ENCODE measurements around the gene PCBP3.
"Not testable (repeated sequence)": the region's sequence is repeated elsewhere in the genome, so short reads cannot be mapped to it uniquely, and the experiment has no call there.

Gene PCBP3

GRCh38 chr21:45828580-45829570, 185.3 kb downstream of the PCBP3 start:
- no peak for DNase-seq (ENCODE audit: low read depth in 2 of 2)

DNA sequence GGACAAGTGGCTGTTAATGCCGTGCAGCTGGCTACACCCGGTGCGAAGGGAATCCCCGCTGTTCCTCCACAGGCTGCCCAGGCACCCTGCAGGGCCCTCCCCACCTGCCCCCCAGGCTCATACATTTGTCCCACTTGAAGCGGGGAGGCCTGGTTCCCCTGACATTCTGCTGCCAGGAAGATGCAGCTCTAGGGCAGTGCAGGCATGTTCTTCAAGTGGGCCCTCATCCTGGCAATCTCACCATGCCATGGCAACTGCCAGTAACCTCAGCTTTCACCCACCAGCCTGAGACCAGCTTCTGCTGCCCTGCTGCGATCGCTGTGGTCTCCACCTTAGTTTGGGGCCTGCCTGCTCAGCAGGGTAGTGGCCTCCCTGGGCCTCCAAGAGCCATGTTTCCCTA, 186.1 kb downstream of the PCBP3 start:
- no peak for DNase-seq (ENCODE audit: low read depth in 2 of 2)

DNA sequence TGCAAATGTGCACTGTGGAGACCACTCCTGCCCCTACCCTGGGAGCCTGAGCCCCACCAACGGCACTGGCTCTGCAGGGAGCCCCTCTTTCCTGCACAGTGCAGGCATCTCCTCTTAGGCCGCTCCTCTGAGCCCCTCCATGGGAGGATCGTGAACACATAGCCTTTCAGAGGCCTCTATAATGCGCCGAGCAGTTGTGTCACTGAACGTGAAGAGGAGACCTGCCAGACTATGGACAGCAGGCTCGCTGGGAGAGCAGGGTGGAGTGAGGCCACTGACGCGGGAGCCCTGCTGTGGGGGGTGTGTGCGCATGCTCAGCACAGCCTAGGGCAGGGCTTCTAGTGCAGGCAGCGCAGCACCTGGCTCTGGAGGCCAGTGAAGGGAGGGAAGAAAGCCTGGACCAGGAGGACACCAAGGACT, 186.7 kb downstream of the PCBP3 start:
- DNase-seq (ENCODE audit: low read depth in 2 of 2), result no peak

DNA sequence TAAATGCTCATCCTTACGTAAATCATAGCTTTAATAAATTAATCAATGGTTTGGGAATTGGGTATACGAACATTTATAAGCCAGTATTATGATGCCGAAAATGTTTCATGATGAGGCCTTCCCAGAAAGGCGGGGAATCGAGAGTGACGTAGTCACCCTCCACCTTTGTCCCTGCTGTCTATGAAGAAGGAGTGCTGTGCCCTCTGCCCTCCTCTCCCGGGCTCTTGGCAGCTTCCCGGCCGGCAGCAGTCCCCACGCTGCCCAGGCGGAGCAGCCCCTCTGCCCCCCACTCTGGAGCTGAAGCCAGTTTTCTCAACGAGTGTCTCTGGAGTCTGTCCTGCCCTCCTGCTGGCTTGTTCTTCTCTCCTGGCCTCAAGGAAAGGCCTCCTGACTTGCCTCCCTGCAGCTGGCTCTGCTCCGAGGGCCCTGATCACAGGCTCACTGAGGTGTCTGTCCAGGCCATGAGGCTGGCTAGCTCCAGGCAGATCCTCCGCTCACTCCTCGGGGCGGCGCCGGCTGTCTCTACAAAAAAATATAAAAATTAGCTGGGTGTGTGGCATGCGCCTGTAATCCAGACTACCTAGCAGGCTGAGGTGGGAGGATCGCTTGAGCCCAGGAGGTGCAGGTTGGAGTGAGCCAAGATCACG, 187.3 kb downstream of the PCBP3 start:
- DNase-seq (ENCODE audit: low read depth in 2 of 2), result no peak

DNA sequence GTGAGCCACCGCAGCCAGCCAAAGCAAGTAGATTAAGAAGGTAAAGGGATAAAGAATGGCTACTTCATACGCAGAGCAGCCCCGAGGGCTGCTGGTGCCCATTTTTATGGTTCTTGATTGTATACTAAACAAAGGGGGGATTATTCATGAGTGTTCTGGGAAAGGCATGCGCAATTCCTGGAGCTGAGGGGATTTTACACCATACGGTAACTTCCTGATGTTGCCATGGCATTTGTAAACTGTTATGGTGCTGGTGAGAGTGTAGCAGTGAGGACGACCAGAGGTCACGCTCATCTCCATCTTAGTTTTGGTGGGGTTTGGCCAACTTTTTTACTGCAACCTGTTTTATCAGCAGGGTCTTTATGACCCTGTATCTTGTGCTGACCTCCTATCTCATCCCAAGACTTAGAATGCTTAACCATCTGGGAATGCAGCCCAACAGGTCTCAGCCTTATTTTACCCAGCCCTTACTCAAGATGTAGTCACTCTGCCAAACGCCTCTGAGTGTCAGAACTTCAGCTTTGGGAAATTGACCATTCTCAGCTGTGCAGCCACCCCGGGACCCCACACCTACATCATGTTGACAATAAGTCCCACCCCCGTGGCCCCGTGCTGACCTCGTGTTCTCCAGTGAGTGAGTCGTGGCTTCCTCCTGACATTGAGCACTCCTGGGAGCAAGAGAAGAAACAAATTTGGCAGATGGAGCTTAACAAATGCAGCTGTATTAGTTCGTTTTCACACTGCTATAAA, 188.6 kb downstream of the PCBP3 start:
- DNase-seq (ENCODE audit: low read depth in 2 of 2), result no peak

DNA sequence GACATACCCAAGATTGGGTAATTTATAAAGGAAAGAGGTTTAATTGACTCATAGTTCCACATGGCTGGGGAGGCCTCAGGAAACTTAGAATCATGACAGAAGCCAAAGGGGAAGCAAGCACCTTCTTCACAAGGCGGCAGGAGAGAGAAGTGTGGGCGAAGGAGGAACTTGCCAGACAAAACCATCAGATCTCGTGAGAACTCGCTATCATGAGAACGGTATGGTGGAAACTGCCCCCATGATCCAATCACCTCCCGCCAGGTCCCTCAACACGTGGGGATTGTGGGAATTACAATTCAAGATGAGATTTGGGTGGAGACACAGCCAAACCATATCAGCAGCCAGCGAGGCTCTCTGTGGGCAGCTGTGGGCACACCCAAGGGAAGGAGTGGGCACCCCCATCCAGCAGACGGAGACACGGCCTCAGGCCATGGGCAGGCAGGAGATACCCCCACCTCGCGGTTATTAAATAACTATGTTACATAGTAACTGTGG, 189.3 kb downstream of the PCBP3 start:
- not testable (repeated sequence) for DNase-seq (ENCODE audit: low read depth in 2 of 2)

DNA sequence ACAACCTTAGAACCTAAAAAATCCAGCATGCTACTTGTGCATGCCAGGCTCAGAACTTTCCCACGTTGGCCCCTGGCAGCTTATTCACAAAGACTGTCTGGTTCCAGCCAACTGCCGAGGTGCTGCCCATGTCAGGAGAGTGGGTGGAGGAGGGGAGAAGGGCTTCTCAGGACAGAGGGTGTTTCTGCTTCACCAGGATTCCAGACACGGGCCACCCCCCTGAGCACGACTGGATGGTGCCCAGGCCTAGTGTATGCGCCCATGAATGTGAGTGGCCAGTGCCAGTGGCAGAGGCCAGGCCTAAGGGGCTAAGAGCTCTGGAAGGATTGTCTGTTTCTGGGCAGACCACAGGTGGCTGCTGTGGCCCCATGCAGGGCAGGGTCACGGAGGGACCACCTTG, 189.9 kb downstream of the PCBP3 start:
- no peak for DNase-seq (ENCODE audit: low read depth in 2 of 2)

- no peak for DNase-seq (ENCODE audit: low read depth in 2 of 2)
Measured at GRCh38 chr21:45834026-45834715, 190.6 kb downstream of the PCBP3 start.

DNA sequence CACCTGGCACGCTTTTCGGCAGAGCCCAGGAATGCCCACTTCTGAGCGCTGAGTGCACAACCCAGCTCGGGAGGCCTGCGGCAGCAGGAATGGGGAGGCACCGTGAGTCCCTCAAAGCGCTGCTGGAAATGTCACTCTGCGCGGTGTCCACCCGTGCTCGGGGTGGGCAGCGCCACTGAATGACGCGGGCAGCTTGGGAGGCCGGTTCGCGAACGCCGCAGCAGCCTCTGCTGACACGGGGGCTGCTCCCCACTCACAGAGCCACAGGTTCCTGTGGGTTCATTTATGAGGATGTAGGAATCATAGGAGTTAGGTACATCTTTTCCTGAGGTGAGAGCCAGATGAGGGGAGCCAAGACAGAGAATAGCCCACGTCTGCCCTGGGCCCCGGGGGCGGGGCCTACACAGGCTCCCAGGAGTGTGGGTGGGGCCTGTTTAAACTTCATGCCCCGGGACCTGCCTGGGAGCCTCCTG, 191.3 kb downstream of the PCBP3 start:
- DNase-seq (ENCODE audit: low read depth in 2 of 2), result no peak

DNA sequence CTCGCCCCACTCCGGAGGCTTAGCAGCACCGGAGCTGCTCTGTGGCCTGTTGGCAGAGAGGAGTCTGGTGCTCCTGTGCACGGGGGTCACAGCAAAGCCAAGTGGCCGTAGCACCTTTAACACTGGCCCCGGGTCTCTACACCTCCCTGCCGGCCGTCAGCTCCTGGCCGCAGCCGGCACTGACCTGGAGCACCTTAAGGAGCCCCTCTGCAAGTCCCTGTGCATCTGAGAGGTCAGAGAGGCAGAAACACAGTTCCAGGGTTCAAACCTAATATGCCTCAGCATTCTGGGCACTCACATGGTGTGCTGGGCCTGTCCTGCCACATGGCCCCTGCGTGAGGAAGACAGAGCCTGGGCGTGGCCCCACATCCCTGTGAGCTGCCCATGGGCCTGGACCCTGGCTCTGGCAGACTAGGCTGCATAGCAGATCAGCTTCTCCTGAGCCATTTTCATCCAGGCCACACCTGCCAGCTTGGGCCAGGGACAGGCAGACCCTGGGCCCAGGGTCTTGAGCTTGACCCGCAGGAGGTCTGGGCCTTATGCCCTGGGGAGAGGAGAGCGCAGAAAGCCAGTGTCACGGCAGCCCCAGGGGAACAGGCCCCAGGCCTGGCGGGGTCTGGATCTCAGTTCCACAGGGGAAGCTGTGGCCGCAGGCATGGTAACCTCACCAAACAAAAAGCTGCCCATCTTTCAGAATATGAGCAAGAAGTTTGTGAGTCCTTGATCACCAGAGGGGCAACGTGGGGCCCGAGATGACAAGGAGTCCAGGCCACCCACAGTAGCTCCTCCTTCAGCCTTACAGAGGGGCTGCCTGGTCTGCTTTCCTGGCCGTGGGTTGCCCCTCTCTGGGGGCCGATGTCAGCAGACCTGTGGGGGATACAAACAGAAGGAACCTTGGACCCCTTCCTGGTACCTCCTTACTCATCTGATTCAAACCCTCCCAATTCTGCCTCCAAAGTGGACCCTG, 192.1 kb downstream of the PCBP3 start:
- DNase-seq (ENCODE audit: low read depth in 2 of 2), result no peak

DNA sequence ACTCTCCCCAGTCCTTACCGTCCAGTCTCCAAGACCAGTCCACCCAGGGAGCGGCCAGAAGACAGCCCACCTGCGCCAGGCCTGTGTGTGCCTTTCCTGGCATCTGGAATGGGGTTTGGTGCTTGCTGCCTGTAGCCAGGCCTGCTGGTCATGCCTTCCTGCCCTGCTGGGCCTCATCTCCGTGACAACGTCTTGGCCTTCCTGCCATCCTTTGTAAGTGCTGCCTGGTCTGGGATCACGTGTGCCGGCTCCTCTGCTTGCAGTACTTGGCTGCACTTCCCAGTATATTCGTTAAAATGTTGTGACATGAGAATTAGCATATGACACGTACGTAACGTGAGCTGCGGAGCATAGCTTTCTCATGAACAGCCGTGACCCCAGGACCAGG, 192.7 kb downstream of the PCBP3 start:
- no peak for DNase-seq (ENCODE audit: low read depth in 2 of 2)

DNA sequence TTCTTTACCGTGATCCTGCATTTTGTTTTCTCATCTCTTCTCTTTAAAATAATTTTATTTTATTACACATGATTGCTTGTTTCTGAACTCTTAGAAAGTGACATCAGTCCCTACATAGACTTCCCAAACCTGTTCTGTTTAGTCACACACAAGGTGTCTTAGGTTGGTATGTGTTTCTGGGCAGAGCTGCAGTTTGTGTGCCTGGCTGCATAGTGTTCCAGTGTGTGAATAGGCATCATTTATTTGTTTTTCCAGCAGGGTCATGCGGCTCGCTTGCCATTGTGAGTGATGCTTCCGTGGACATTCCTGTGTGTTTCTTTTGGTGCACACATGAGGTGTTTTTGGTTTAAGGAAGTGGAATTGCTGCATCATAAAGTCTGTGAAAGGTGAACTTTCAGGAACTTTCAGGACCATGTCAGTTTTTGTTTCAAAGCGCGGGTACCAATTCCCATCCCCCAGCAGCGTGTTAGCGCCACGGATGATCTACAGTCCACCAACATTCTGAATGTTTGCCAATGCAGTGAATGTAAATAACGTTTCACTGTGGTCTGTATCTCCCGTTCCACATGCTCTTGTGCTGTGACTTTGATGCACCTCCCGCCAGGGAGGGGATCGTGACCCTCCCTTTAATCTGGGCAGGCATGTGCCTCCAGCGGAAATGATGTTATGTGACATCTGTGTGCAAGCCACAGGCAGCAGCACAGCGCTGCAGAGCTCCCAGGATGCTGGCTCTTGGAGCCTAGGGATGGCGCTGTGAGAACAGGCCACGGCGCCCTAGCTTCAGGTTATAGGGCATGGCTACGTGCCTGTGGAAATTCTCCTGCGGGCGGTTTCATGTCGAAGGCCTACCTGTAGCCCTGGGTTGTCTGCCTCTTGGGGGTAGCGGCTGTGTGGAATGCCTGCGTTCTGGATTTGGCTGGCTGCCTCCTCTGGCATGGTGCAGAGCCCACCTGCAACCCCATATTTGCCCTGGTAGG, 193.5 kb downstream of the PCBP3 start:
- DNase-seq (ENCODE audit: low read depth in 2 of 2), result no peak

DNA sequence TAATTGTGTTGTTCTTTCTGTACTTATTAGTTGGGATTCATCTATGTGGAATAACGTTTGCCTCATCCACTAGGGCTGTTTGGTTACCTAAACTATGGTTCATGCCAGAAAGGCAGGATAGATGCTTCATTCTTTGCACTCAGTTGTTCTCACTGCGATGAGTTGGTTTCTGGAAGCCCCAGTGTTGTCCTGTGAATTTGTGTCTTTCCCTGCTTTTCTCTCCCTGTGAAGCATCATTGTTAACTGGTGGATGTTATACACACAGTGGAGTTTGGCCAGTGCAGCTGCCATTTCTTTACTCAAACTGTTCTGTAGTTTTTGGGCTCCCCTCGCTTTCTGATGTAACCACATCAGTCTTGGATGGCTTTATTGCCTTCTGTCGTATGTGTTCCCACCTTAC, 194.4 kb downstream of the PCBP3 start:
- DNase-seq (ENCODE audit: low read depth in 2 of 2), result no peak

DNA sequence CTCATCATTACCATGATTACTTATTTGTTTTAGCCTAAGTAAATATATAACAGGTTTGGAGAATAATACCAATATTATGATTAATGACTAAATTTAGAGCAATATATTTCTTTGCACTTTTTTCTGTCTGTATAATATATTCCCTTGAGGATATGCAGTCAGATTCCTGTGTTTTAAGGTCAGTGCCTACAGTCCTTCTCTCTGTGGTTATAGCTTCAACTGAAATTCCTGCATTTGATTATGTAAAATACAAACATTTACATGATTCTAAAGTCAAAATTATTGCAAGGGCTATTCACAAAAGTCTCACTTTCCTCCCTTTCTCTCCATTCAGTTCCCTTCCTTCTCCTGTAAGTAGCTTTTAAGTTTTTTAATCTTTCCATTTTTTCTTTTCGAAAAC, 195.1 kb downstream of the PCBP3 start:
- DNase-seq (ENCODE audit: low read depth in 2 of 2), result no peak

DNA sequence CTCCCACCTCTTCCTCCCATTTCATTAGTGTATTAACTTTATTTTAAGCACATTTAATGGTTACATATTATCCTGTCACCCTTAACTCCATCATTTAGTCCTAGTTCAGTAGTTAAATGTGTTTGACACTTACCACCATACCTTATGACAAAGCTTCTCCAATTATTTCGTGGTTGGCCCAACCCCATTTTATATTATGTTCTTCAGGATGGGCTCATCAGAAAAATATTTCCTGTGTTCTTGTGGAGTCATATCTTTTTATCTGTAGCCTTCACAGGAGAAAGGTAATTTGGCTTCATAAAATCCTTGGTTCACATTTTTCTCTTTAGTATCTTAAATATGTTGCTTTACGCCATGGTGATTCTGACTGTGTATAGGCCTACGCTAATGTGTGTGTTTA, 195.7 kb downstream of the PCBP3 start:
- DNase-seq (ENCODE audit: low read depth in 2 of 2), result no peak

- DNase-seq (ENCODE audit: low read depth in 2 of 2), result no peak
Measured at GRCh38 chr21:45841033-45841432, 197.5 kb downstream of the PCBP3 start.

DNA sequence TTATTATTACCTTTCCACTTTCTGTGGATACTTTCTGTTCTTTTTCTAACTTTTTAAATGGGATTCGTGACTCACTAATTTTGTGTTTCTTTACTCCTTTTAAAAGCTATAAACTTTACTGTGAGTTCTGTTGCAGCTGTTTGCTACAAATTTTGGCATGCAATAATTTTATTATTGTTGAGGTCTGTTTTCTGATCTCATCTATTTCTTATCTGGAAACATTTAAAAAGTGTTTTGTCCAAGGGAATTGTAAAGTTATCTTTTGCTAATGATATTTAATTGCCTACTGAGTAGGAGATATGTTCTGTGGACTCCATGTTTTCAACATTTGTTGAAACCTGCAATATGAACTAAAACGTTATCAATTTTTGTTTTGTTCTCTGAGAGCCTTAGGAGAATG, 199.9 kb downstream of the PCBP3 start:
- no peak for DNase-seq (ENCODE audit: low read depth in 2 of 2)

DNA sequence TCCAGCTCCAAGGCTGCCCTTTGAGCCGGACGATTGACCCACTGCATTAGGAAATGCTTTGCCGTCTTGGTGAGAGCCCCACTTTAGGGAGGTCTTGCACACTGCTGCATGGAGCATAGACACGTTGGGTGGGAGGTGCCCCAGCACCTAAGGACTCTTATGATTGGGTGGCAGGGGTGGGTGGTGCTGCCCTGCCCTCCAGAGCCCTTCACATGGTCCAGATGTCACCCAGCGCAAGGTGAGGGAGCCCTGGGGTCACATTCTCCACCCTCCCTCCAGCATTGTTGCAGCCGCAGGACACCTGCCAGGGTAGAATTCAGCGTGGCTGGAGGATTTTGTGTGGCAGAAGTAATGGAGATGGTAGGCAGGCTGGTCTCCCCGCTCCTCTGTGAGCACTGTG, 200.7 kb downstream of the PCBP3 start:
- no peak for DNase-seq (ENCODE audit: low read depth in 2 of 2)
